AG20443 (cell line): ENCODE results near the gene POR.
"Not testable (repeated sequence)": the region's sequence is repeated elsewhere in the genome, so short reads cannot be mapped to it uniquely, and the experiment has no call there.

Experiments
- DNase-seq: peaks from one replicate; pipeline ENCODE4 v3.0.0; 2012; ENCODE audit warnings: low spot score, mixed read lengths

POR gene

DNA sequence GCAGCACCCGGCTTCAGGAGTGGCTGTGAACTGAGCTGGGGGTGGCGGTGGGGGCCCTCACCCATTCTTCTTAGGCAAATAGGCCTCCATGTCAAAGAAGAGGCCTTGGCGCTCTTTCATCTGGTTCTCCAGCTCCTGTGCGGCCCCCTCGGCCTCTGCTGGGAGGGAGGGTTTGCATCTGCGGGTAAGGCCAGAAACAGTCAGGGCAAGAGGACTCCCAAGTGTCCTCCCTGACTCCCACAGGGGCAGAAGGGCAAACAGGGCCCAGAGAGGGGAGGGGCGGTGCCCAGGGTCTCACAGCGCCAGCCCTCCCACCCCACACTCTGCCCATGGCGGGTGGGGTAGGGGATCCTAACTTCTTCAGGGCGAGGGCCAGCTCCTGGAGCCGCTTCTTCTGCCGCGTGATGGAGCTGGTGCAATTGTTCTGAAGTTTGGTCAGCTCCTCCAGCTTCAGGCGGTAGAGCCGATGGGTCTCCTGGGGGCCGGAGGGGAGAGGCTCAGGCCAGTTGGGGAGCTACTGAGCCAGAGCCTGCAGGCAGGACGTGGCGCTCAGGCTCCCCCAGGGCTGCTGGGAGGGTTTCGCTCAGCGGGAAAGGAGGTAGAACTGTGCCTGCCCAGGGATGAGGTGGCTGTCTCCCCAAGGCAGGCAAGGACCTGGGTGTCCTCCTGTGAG, 77.3 kb downstream of the POR start:
- no peak for DNase-seq

GRCh38 chr7:75993689-75994387, 78.9 kb downstream of the POR start:
- DNase-seq, result peak; percentile 89

GRCh38 chr7:75994388-75995051, 79.6 kb downstream of the POR start, which contains the start of gene TMEM120A:
Gene TMEM120A (minus strand): TSS chr7:75994595. CDS start chr7:75994570, 25 bp downstream.
- peak; percentile 100 for DNase-seq

GRCh38 chr7:75995052-75995471, 80.1 kb downstream of the POR start:
- no peak for DNase-seq

DNA sequence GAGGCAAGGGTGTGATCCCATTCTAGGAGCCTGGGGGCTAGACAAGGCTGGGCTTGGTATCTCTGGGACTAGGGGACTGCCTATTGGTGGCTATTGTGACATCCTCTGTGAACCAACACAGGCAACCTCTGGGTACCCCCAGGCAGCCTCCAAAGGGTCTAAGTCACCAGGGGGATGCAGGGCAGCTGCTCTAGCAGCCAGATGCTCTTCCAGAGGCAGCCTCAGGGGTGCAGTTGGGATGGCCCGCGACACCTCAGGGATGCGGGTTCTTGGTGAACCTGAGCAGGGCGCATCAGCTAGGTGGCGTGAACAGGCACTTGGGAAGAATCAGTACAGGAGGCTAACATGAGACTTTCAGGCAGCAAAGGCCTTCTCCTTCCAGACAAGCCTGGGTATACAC, 81.0 kb downstream of the POR start:
- peak; percentile 1 for DNase-seq

DNA sequence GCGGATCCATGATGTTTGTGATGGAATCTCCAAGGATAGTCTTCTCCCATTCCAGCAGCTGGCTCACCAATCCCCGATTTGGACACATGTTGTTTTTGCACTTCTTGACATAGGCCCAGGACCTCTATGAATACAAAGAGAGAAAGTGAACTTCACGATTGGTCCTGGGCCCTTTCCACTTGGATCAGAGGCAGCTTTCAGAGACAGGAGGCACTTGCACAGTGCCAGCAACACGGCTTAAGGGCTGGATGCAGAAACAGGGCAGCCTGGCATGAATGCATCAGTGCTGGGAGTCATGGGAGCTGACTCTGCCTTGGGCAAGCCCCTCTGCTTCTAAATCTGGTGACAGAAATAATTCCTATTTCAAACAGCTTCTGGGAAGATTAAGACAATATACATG, 81.5 kb downstream of the POR start:
- peak; percentile 1 for DNase-seq

DNA sequence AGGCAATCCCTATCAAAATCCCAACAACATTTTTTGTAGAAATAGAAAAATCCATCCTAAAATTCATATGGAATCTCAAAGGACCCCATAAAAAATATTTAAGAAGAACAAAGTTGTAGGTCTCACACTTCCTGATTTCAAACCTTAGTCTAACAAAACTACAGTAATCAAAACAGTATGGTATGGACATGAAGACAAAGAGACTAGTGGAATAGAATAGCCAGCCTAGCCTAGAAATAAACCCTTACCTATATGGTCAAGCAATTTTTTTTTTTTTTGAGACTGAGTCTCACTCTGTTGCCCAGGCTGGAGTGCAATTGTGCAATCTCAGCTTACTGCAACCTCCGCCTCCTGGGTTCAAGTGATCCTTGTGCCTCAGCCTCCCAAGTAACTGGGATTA, 83.1 kb downstream of the POR start:
- DNase-seq, result no peak

- DNase-seq, result peak; percentile 4
Observed at GRCh38 chr7:76000566-76000965, 85.6 kb downstream of the POR start.

DNA sequence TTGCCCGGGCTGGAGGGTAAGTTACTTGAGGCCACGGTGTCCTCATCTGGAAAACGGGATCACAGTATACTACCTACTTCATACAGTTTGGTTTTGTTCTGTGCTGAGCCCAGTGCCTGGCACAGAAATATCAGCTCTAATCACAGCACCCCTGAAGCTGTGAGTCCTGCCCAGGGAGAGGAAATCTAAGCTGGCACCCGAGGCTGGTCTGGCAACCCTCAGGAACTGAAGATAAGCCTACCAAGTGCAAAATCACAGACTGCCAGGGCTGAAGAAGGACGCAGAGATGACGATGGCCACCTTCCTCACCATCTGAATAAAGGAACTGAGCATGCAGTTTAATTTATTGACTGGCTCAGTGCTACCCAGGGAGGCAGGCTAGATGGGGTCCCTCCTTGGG, 87.2 kb downstream of the POR start:
- DNase-seq, result peak; percentile 1

DNA sequence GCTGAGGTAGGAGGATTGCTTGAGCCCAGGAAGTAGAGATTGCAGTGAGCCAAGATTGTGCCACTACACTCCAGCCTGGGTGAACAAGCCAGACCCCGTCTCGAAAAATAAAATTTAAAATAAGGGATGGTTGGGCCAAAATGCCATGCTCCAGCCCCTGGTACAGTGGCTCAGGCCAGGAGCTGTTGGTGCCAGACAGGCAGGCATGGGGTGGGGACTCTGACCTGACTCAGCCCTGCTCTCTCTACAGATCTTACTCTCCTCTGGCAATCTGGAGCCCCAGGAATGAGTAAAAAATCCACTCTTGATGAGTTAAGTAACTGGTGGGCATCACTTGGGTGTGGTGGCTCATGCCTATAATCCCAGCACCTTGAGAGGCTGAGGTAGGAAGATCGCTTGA, 87.9 kb downstream of the POR start:
- DNase-seq, result peak; percentile 1

GRCh38 chr7:76003351-76003750, 88.4 kb downstream of the POR start:
- peak; percentile 1 for DNase-seq

GRCh38 chr7:76005004-76005403, 90.0 kb downstream of the POR start:
- peak; percentile 0 for DNase-seq

DNA sequence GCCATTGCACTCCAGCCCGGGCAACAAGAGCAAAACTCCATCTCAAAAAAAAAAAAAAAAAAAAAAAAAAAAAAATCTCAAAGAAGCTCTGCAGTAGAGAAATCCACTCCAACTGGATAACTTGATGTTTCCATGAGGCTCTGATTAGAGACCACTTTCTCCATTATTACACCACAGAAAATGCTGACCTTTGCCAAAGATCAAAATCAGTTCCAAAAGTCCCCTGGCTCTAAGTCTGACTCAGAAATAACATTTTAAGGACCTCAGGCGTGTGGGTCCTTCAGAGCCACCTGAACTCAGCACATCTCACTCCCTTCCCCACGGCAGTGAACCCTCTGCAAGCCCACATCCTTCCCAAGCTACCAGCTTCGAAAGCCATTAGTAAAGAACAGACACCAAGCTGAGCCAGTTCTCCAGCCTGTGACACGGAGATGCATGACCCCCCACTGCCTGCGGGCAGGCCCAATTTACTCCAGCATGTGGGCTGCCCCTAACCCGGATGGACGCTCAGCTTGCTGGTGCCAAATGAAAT, 93.3 kb downstream of the POR start:
- DNase-seq, result no peak

DNA sequence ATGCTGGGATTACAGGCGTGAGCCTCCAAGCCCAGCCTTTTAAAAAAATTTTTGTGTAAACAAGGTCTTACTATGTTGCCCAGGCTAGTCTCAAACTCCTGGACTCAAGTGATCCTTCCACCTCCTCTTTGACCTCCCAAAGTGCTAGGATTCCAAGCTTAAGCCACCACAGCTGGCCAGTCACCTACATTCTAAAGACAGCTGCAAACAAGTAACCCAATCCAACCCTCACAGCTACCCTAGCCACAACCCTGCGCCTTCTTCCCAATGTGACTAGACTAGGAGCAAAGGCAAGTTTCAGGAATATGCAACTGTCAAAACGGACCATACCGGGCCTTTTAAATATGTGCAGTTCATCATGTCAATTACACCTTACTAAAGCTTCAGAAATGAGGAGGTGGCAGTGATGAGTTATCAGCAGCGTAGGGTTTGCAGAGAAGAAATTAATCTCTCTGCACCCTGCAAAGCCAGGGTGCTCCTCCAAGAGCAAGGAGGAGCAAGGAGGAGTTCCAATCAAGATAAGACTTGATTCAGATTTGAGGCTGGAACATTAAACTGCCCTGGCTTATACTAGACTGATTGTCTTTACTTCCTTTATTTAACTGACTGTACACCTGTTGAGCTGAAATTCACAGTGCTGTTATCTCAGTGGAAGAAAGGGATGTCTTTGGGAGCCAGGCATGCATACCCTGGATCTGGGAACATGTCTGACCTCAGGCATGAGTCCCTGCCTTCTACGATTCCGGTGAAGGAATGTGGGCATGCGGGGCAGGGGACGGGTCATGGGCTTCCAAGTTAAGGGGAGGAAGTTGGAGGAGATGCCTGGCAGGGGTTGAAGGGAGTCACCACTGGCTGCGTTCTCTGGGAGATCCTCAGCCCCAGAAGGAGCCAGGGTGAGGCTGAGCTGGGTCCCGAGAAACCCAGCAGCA, 95.0 kb downstream of the POR start:
- peak; percentile 4 for DNase-seq

- DNase-seq, result peak; percentile 88
Observed at GRCh38 chr7:76011442-76011861, 96.5 kb downstream of the POR start.

DNA sequence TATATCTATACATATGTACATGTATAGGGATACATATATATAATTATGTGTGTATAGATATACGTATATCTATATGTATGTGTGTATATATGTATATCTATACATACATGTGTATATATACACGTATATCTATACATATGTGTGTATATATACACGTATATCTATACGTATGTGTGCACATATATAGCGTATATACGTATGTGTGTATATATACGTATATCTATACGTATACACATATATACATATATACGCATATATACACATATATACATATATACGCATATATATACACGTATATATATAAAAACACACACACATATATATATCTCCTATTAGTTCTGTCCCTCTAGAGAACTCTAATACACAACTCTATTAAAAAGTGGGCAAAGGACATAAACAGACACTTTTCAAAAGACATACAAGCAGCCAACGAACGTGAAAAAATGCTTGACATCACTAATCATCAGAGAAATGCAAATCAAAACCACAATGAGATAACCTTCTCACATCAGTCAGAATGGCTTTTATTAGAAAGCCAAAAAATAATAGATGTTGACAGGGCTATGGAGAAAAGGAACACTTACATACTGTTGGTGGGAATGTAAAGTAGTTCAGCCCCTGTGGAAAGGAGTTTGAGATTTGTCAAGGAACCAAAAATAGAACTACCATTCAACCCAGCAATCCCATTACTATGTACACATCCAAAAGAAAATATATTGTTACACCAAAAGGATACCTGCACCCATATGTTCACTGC, 101.4 kb downstream of the POR start:
- no peak for DNase-seq

- not testable (repeated sequence) for DNase-seq
Observed at GRCh38 chr7:76018520-76018919, 103.6 kb downstream of the POR start.

GRCh38 chr7:76020031-76020714, 105.2 kb downstream of the POR start:
- DNase-seq, result peak; percentile 86

- no peak for DNase-seq
Observed at GRCh38 chr7:76022026-76022780, 107.2 kb downstream of the POR start.

DNA sequence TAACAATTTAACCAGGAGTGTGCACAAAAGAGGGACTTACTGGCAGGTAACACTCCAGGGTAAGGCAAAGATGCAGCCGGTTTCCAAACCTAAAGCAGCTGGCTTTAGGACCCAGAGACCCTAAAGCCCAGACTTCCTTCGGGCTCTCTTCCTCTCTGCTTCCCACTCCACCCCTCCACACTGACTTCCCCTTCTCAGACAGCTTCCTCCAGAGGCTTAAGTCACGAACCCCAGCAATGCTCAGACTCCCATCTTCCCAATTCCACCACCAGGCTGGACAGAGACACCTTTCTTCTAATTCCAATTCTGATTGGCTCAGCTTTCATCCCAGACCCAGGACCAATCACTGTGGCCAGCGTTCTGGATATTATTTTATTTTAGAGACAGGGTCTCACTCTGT, 108.0 kb downstream of the POR start:
- no peak for DNase-seq
